ENCODE results near the gene ACBD6.

ACBD6 gene

DNA sequence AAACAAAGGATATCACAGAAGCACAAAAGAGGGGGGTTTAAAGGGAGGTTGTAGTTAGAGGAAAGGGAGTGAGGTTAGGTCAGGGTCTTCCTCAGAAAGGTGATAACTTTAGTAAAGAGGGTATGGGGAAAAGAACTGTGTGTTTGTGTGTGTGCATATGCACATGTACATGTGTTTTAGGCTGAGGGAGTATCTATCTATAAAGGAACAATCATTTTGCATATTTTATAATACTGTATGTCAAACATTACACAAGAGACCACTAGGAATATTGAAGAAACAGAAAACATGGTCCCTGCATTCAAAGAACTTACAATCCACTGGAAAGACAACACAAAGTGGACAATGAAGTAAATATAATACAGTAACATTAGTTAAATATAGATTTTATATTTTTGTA is 132.2 kb downstream of the ACBD6 start:
- no peak overlapping the region for H3K27ac ChIP-seq
- TF ChIP-seq, protein P1, sequence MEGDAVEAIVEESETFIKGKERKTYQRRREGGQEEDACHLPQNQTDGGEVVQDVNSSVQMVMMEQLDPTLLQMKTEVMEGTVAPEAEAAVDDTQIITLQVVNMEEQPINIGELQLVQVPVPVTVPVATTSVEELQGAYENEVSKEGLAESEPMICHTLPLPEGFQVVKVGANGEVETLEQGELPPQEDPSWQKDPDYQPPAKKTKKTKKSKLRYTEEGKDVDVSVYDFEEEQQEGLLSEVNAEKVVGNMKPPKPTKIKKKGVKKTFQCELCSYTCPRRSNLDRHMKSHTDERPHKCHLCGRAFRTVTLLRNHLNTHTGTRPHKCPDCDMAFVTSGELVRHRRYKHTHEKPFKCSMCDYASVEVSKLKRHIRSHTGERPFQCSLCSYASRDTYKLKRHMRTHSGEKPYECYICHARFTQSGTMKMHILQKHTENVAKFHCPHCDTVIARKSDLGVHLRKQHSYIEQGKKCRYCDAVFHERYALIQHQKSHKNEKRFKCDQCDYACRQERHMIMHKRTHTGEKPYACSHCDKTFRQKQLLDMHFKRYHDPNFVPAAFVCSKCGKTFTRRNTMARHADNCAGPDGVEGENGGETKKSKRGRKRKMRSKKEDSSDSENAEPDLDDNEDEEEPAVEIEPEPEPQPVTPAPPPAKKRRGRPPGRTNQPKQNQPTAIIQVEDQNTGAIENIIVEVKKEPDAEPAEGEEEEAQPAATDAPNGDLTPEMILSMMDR (IDR thresholded peaks at IDR 0.05), result no peak
- TF ChIP-seq ZFX (IDR thresholded peaks at IDR 0.05; ENCODE audit: borderline replicate concordance), result no peak

DNA sequence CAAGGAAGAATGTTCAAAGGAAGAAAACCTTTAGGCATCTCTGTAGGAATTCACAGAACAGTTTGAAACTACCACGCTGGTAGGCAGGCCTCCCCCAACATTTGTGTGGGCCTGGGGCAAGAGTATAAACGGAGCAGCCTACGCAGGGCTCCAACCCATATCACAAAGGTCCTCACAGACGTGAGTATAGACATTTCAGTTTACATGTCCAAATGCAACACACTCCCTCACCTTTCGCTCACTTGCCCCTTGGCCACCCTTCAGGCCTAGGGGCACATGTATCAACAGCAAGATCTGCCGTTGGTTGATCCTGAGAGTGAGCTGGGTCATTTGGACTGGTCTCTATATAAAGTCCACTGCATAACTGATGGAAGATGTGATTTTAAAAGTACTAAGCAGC is 133.3 kb downstream of the ACBD6 start:
- H3K27ac ChIP-seq, result no peak overlapping the region
- TF ChIP-seq, protein P1 (IDR thresholded peaks at IDR 0.05), result no peak
- no peak for TF ChIP-seq ZFX (IDR thresholded peaks at IDR 0.05; ENCODE audit: borderline replicate concordance)

DNA sequence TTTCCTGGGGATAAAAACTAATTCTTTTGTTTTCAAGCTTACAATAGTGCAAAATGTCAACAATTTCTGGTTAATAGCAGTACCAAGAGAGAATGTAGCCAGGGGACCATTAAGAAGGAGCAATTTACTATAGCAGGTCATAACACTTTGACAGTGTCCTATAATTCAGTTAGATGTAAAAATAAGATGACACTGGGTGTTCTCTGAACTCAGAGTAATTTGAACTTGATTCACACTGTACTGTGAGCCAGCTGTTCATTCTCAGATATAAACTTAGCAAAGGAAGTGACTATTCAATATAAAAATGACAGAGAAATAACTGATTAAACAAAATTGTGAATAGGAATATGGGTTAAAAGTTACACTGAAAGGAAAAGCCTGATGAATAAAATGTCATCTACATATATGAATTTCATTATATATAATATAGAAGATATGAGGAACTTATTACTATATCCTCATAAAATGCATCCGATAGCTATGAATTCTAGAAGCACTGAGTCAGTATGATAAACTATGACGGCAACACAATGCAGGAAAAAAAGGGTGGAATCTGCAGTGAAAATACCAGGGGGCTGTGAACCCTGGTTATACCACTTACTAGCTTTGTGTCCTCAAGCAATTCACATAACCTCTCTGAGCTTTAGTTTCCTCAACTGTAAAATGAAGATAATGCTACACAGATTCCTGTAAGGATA is 135.9 kb downstream of the ACBD6 start:
- no peak overlapping the region for H3K27ac ChIP-seq
- TF ChIP-seq, protein P1 (IDR thresholded peaks at IDR 0.05), result no peak
- no peak for TF ChIP-seq ZFX (IDR thresholded peaks at IDR 0.05; ENCODE audit: borderline replicate concordance)

DNA sequence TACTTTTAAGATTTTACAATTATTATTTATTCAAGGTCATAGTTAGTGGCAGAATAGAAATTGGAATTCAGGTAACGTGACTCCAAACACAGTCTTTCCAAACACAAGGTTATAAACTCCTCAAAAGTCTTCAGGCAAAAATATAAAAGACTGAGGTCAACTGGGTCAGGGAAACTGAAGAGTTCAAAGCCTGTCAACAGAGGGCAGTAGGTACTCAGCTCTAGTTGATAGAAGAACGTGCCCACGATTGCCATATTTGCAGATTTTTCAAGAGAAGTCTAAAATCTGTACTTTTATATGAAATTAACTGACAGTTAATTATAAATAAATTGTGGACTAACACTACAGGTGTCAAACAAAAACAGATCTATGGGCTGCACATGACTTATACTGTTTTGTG is 137.3 kb downstream of the ACBD6 start:
- no peak overlapping the region for H3K27ac ChIP-seq

DNA sequence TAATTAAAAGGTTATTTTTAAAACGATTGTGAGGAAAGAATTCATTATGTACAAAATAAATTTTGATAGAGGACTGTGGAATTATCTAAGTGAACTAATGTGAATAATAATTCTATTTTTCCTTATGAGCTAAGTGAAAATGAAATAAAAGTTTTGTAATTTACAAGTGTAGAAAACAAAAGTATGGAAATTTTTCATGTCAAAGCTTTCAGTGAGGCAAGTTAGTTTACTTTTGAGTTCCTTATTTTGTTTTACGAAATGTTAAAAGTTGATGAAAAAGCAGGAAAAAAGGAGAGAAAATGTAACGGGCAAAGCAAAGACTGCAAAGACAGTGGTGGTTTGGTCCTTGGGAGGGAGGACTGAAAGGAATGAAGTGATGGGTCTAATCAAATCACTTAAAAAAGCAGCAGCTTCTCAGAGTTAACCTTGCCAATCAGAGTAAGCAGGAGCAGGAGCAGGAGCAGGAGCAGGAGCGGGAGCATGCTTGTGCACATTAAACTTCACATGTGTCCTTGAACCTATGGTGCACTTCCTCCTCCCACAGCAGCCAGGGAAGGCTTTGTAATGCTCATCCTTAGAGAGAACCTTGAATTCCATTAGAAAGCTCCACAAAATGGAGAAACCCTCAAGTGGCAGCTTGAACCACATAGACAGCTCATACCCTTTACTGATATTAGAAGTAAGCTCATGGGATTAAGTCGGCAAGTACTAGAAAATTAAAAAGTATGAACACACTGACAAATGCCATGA is 139.0 kb downstream of the ACBD6 start:
- TF ChIP-seq, protein P1 (IDR thresholded peaks at IDR 0.05), result no peak
- TF ChIP-seq ZFX (IDR thresholded peaks at IDR 0.05; ENCODE audit: borderline replicate concordance), result no peak
- H3K27ac ChIP-seq, result no peak overlapping the region

More for the DNA sequence above, 137.3 kb downstream of the ACBD6 start:
- no peak for TF ChIP-seq ZFX (IDR thresholded peaks at IDR 0.05; ENCODE audit: borderline replicate concordance)
- TF ChIP-seq, protein P1 (IDR thresholded peaks at IDR 0.05), result peak; percentile 68

DNA sequence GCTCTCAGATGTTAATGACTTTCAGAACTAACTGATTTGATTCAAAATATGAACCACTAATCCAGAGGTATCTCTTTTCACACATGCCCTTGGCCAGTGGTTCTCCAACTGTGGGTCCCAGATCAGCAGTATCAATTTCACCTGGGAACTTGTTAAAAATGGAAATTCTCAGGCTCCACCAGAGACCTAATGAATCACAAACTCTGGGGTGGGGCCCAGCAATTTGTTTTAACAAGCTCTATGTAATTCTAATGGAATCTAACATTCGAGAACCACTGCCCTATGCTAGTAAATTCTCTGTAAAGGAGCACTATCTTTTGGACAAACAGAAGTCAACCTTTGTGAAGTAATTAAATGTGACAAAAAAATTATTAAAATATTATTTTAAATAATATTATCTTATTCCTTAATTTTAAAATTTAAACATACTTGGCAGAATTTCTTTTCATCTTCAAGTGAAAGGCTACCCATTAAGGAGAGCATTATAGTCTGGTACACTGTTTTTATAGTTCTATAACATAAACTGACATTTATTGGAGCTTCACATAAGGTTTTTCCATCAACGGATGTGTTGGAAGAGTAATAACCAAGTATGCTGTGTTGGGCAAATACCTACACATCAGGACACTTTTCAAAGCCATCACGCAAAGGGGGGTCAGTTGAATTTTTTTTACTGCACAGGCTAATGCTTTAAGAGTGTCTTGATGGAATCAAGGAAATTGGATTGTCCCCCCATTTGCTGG is 141.9 kb downstream of the ACBD6 start:
- TF ChIP-seq, protein P1 (IDR thresholded peaks at IDR 0.05), result no peak
- no peak for TF ChIP-seq ZFX (IDR thresholded peaks at IDR 0.05; ENCODE audit: borderline replicate concordance)
- H3K27ac ChIP-seq, result no peak overlapping the region

Measured in 22Rv1 (cell line).